Breast epithelium (tissue), 3 donors: ENCODE results near the gene NRCAM.

Source experiments
- POLR2A ChIP-seq: fragments of 450-650 bp; IDR thresholded peaks from one replicate; pipeline ENCODE4 v1.6.1; 2016; ENCODE audit warnings: antibody characterized with exemption, mild to moderate bottlenecking, moderate library complexity
- TF ChIP-seq, protein P1 (sequence below), 3 donors: fragments of 450-650 bp; IDR thresholded peaks; one replicate each; pipeline ENCODE4 v1.5.1; 2016 to 2017; ENCODE audit warnings: antibody characterized with exemption in 3 of 3, mild to moderate bottlenecking in 3 of 3, moderate library complexity in 3 of 3

DNA sequence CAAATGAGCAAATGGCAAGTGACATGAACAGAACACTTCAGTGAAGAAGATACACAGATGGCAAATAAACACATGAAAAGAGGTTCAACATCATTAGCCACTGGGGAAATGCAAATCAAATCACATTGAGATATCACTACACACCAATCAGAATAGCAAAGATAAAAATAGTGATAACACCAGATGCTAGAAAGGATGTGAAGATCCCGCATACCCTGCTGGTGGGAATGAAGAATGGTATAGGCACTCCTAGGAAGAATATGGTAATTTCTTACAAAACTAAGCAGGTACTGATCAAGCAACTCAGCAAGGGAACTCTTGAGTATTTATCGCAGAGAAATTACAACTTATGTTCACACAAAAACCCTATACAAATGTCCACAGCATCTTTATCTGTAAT lies 337.3 kb downstream of the NRCAM start:
- TF ChIP-seq, protein P1, sequence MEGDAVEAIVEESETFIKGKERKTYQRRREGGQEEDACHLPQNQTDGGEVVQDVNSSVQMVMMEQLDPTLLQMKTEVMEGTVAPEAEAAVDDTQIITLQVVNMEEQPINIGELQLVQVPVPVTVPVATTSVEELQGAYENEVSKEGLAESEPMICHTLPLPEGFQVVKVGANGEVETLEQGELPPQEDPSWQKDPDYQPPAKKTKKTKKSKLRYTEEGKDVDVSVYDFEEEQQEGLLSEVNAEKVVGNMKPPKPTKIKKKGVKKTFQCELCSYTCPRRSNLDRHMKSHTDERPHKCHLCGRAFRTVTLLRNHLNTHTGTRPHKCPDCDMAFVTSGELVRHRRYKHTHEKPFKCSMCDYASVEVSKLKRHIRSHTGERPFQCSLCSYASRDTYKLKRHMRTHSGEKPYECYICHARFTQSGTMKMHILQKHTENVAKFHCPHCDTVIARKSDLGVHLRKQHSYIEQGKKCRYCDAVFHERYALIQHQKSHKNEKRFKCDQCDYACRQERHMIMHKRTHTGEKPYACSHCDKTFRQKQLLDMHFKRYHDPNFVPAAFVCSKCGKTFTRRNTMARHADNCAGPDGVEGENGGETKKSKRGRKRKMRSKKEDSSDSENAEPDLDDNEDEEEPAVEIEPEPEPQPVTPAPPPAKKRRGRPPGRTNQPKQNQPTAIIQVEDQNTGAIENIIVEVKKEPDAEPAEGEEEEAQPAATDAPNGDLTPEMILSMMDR (IDR thresholded peaks at IDR 0.05): no peak
- no peak for TF ChIP-seq POLR2A
